Right cardiac atrium (tissue), 5 donors: ENCODE results near the gene ALG11. TPM values are rescaled to one million over a fixed set of nuclear protein-coding genes. Genes with fewer than 3 reads are reported as not detected.
"Not testable (repeated sequence)": the region's sequence is repeated elsewhere in the genome, so short reads cannot be mapped to it uniquely, and the experiment has no call there.

Experiments used
- ATAC-seq, 2 donors: fragments of 200-7000 bp; cut with Tn5 transposase; one replicate each; pipeline versions ENCODE4 v1.8.0 to v1.9.1; 2020; ENCODE audit warnings: moderate library complexity in 2 of 2, mild to moderate bottlenecking in 1 of 2
- DNase-seq, 3 donors: peaks; one replicate each; pipeline ENCODE4 v3.0.0-alpha.2; 2020
- H3K27ac ChIP-seq: one replicate; pipeline ENCODE4 v1.5.1; 2013; ENCODE audit warnings: mild to moderate bottlenecking, low read length, control low read depth, moderate library complexity
- H3K27me3 ChIP-seq: one replicate; pipeline ENCODE4 v1.6.1; 2013; ENCODE audit not compliant: control insufficient read depth, insufficient read depth
- H3K4me1 ChIP-seq: one replicate; pipeline ENCODE4 v1.6.1; 2013; ENCODE audit warnings: low read length; ENCODE audit not compliant: control insufficient read depth, insufficient read depth
- H3K4me3 ChIP-seq: one replicate; pipeline ENCODE4 v1.5.1; 2013; ENCODE audit warnings: low read length, control low read depth
- H3K9me3 ChIP-seq: one replicate; pipeline ENCODE4 v1.6.1; 2013; ENCODE audit warnings: low read length; ENCODE audit not compliant: control insufficient read depth
- WGBS: extraction: QIAGEN DNeasy Blood & Tissue Kit; methylation state at CpG from one replicate; pipeline ENCODE4 v1.1.7; 2013; 5-methylcytosine and 5-hydroxymethylcytosine counted together
- intact Hi-C, 4 donors: fragments of 100-400 bp; cut with DNase I; formaldehyde crosslinking; loops; one replicate each; pipeline versions ENCODE4 v1.11.0 to v1.14.0; 2022 to 2023
- polyA plus RNA-seq: library from polyadenylated mRNA; stranded (reverse); fragments of 200-250 nt; gene quantifications from one replicate; pipeline ENCODE4 v1.2.3, GENCODE V29; 2013
- total RNA-seq, 4 donors: library from RNA; stranded (reverse); fragmentation: NEBNext Ultra II Directional; extraction: Animal tissue kit (Norgen Biotek cat#: 25700); gene quantifications; one replicate each; pipeline ENCODE4 v1.2.1, GENCODE V29; 2021
- donor health status: healthy with polysubstance abuse.
- donor health status: DM: no; HTN: yes; CAD: no.
- donor health status: DM: no; HTN: no; CAD: no.
- donor health status: DM: no; HTN: yes; CAD: no; lungs with severe emphysema.
- donor health status: DM: yes; HTN: yes; CAD: no.

The ALG11 gene
- total and polyA plus RNA-seq, 5 donors = 4.3 to 32.2 (median 25.4) TPM

GRCh38 chr13:52029569-52029968, 17.4 kb downstream of the ALG11 start:
- Histone ChIP-seq H3K27ac (no peak overlapping the region), H3K4me1 (peaks cover 2% of the 10 kb centered on the region), H3K9me3 (no peaks in the 10 kb centered on the region), H3K4me3 (no peak overlapping the region), H3K27me3 (no peaks in the 10 kb centered on the region)
- DNase-seq (no peak), ATAC-seq (no peak)
- intact Hi-C loops = no loop called here
- WGBS = 98% methylated on average over 4 of the region's 4 CpGs

- H3K9me3 ChIP-seq, H3K27ac ChIP-seq, H3K27me3 ChIP-seq, ATAC-seq, intact Hi-C loops, H3K4me3 ChIP-seq, H3K4me1 ChIP-seq, DNase-seq: not testable (repeated sequence)
- WGBS = 97% methylated on average over 6 of the region's 6 CpGs
Measured at GRCh38 chr13:52030401-52030800, 18.2 kb downstream of the ALG11 start.

GRCh38 chr13:52033039-52033438, 20.8 kb downstream of the ALG11 start:
- no peak overlapping the region for H3K4me3 ChIP-seq
- no peaks in the 10 kb centered on the region for H3K4me1 ChIP-seq
- H3K27ac ChIP-seq = no peak overlapping the region
- intact Hi-C loops = no loop called here
- WGBS = 85% methylated on average over 2 of the region's 2 CpGs
- H3K27me3 ChIP-seq = no peaks in the 10 kb centered on the region
- DNase-seq (no peak), ATAC-seq (no peak)
- H3K9me3 ChIP-seq = no peaks in the 10 kb centered on the region

GRCh38 chr13:52034616-52035226, 22.5 kb downstream of the ALG11 start:
- H3K4me1 ChIP-seq = no peaks in the 10 kb centered on the region
- WGBS = 78% methylated on average over 5 of the region's 5 CpGs
- DNase-seq = no peak
- H3K9me3 ChIP-seq = no peaks in the 10 kb centered on the region
- intact Hi-C loops = no loop called here
- no peak overlapping the region for H3K4me3 ChIP-seq
- no peaks in the 10 kb centered on the region for H3K27me3 ChIP-seq
- H3K27ac ChIP-seq = no peak overlapping the region
- no peak for ATAC-seq

- intact Hi-C loops = no loop called here
Measured at GRCh38 chr13:52036037-52036436, 23.8 kb downstream of the ALG11 start.

GRCh38 chr13:52043675-52044074, 31.5 kb downstream of the ALG11 start:
- ATAC-seq (no peak), DNase-seq (no peak)
- Histone ChIP-seq H3K27ac (no peak overlapping the region), H3K4me1 (no peaks in the 10 kb centered on the region), H3K9me3 (no peaks in the 10 kb centered on the region), H3K4me3 (no peak overlapping the region), H3K27me3 (no peaks in the 10 kb centered on the region)
- intact Hi-C loops = no loop called here
- WGBS = 94% methylated on average over 3 of the region's 3 CpGs

More at GRCh38 chr13:52036037-52036436, 23.8 kb downstream of the ALG11 start:
- Histone ChIP-seq H3K4me1 (no peaks in the 10 kb centered on the region), H3K4me3 (no peak overlapping the region), H3K27ac (no peak overlapping the region), H3K27me3 (no peaks in the 10 kb centered on the region), H3K9me3 (no peaks in the 10 kb centered on the region)
- DNase-seq (no peak), ATAC-seq (no peak)
- WGBS = 83% methylated on average over 1 of the region's 1 CpG

- 92% methylated on average over 3 of the region's 3 CpGs for WGBS
- DNase-seq = no peak
- intact Hi-C loops = no loop called here
- no peak for ATAC-seq
- no peak overlapping the region for H3K27ac ChIP-seq
- H3K27me3 ChIP-seq = no peaks in the 10 kb centered on the region
- no peaks in the 10 kb centered on the region for H3K4me1 ChIP-seq
- no peak overlapping the region for H3K4me3 ChIP-seq
- H3K9me3 ChIP-seq = no peaks in the 10 kb centered on the region
Measured at GRCh38 chr13:52047463-52047862, 35.3 kb downstream of the ALG11 start.

- Histone ChIP-seq H3K27ac (no peak overlapping the region), H3K4me3 (no peak overlapping the region), H3K4me1 (no peaks in the 10 kb centered on the region), H3K9me3 (no peaks in the 10 kb centered on the region), H3K27me3 (no peaks in the 10 kb centered on the region)
- DNase-seq (no peak), ATAC-seq (no peak)
- intact Hi-C loops = no loop called here
- WGBS = 65% methylated on average over 2 of the region's 2 CpGs
Measured at GRCh38 chr13:52048516-52048915, 36.3 kb downstream of the ALG11 start.

GRCh38 chr13:52051400-52051799, 39.2 kb downstream of the ALG11 start:
- DNase-seq (no peak), ATAC-seq (no peak)
- H3K27ac ChIP-seq = no peak overlapping the region
- no peak overlapping the region for H3K4me3 ChIP-seq
- no peaks in the 10 kb centered on the region for H3K27me3 ChIP-seq
- no peaks in the 10 kb centered on the region for H3K9me3 ChIP-seq
- intact Hi-C loops = no loop called here
- H3K4me1 ChIP-seq = no peaks in the 10 kb centered on the region
- 58% methylated on average over 7 of the region's 7 CpGs for WGBS

GRCh38 chr13:52053460-52053859, 41.3 kb downstream of the ALG11 start:
- no peak for DNase-seq
- H3K27me3 ChIP-seq = no peaks in the 10 kb centered on the region
- H3K9me3 ChIP-seq = no peaks in the 10 kb centered on the region
- no peak overlapping the region for H3K4me3 ChIP-seq
- 78% methylated on average over 4 of the region's 4 CpGs for WGBS
- H3K27ac ChIP-seq = no peak overlapping the region
- intact Hi-C loops = no loop called here
- no peak for ATAC-seq
- H3K4me1 ChIP-seq = no peaks in the 10 kb centered on the region

- intact Hi-C loops, H3K9me3 ChIP-seq, DNase-seq, H3K4me1 ChIP-seq, ATAC-seq, H3K4me3 ChIP-seq, H3K27me3 ChIP-seq: not testable (repeated sequence)
- 78% methylated on average over 3 of the region's 3 CpGs for WGBS
- peak overlapping the region; percentile 66 for H3K27ac ChIP-seq
Measured at GRCh38 chr13:52061064-52061463, 48.9 kb downstream of the ALG11 start.

- intact Hi-C loops = no loop called here
- Histone ChIP-seq H3K4me3 (no peak overlapping the region), H3K4me1 (no peaks in the 10 kb centered on the region), H3K9me3 (no peaks in the 10 kb centered on the region), H3K27ac (no peak overlapping the region), H3K27me3 (no peaks in the 10 kb centered on the region)
- peak in 1 of 2 donors; percentile 16 for ATAC-seq
- 13% methylated on average over 3 of the region's 3 CpGs for WGBS
- DNase-seq = no peak
Measured at GRCh38 chr13:52061587-52061986, 49.4 kb downstream of the ALG11 start.
